Measurements from ENCODE around the gene PCGF2.

DNA sequence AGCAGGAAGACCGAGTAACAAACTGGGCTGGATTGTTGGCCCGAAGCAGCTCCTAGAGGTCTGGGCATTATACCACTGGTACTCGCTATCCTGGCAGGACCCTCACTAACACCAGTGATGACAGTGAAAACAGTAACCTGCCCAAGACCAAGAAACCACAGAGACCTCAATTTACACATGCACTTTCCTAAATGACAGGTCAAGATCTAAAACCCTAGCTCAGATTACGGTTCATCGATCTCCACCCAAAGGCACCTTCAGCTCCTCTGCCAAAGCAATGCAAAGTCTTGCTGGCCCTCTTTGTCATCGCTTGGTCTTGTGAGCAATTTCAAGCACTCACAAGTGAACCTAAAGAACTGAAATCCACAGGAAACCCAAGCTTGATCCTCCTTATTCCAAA lies 49.7 kb upstream of the PCGF2 start:
- TF ChIP-seq POLR2A (IDR thresholded peaks at IDR 0.05; ENCODE audit: low read depth, low read length) (no peak), POU2F2 (IDR thresholded peaks at IDR 0.05; ENCODE audit: low read depth, low read length) (no peak), POLR2AphosphoS5 (IDR thresholded peaks at IDR 0.05; ENCODE audit: low read depth, low read length) (no peak), SPI1 (IDR thresholded peaks at IDR 0.05; ENCODE audit: low read depth, low read length) (no peak), TAF1 (IDR thresholded peaks at IDR 0.05; ENCODE audit: low read depth, low read length) (no peak)

Measured in GM12891 (cell line).